Thyroid gland (tissue), 4 donors: ENCODE measurements around the gene HOXD8. TPM values are rescaled to one million over a fixed set of nuclear protein-coding genes. Genes with fewer than 3 reads are reported as not detected.

Experiments
- DNase-seq, 2 donors: peaks; one replicate each; pipeline ENCODE4 v3.0.0-alpha.2; 2019
- H3K27ac ChIP-seq, 3 donors: fragments of 200-600 bp; sonication (generic); 1 replicate in 2 of 3; 2 replicates in 1 of 3; pipeline ENCODE4 v1.5.1; 2016 to 2019; ENCODE audit warnings: mild to moderate bottlenecking in 1 of 3, moderate library complexity in 1 of 3
- H3K27me3 ChIP-seq: fragments of 200-600 bp; sonication (generic); one replicate; pipeline ENCODE4 v1.5.1; 2019
- H3K36me3 ChIP-seq, 2 donors: fragments of 200-600 bp; sonication (generic); one replicate each; pipeline ENCODE4 v1.5.1; 2016 to 2019
- H3K4me1 ChIP-seq, 2 donors: fragments of 200-600 bp; sonication (generic); one replicate each; pipeline ENCODE4 v1.5.1; 2017 to 2019
- H3K4me3 ChIP-seq, 3 donors: fragments of 200-600 bp; sonication (generic); replicated peaks in 1 of 3; 1 replicate in 2 of 3; 2 replicates in 1 of 3; pipeline ENCODE4 v1.5.1; 2016; ENCODE audit warnings: mild to moderate bottlenecking in 1 of 3
- H3K9me3 ChIP-seq: fragments of 200-600 bp; sonication (generic); one replicate; pipeline ENCODE4 v1.5.1; 2017
- CTCF ChIP-seq, 6 experiments: fragments of 200-600 bp in 3 of 6; fragments of 450-650 bp in 3 of 6; sonication (generic) in 3 of 6; IDR thresholded peaks; one replicate each; pipeline ENCODE4 v1.5.1; 2016 to 2019; ENCODE audit warnings: antibody characterized with exemption in 6 of 6, mild to moderate bottlenecking in 2 of 6, inconsistent platforms in 1 of 6, moderate library complexity in 1 of 6
- POLR2A ChIP-seq, 2 donors: fragments of 450-650 bp; IDR thresholded peaks; one replicate each; pipeline ENCODE4 v1.6.1; 2017; ENCODE audit warnings: antibody characterized with exemption in 2 of 2, mild to moderate bottlenecking in 2 of 2, moderate library complexity in 1 of 2
- WGBS, 2 donors: methylation state at CpG; one replicate each; pipeline ENCODE4 v1.1.5; 2017; 5-methylcytosine and 5-hydroxymethylcytosine counted together
- intact Hi-C: fragments of 100-400 bp; cut with DNase I; formaldehyde crosslinking; loops from one replicate; pipeline ENCODE4 v1.15.1; 2023
- total RNA-seq, 4 donors: library from RNA; depleted of rRNA; stranded (reverse); fragments of >200 nt; gene quantifications; one replicate each; pipeline ENCODE4 v1.2.3, GENCODE V29; 2016

HOXD8 gene
- total RNA-seq, 4 donors from 2014 or later, result 4.1 to 24.9 (median 9.9) TPM

- no peak overlapping the region for H3K4me3 ChIP-seq
- intact Hi-C loops, result no loop called here
- no peak for DNase-seq
- WGBS, 2 donors, result 5 to 6% methylated on average over 11 of the region's 11 CpGs
- peaks cover 70% of the 10 kb centered on the region for H3K27me3 ChIP-seq
- H3K4me1 ChIP-seq, result peaks cover 0 to 9% of the 10 kb centered on the region in 2 donors
- H3K36me3 ChIP-seq, result no peaks in the 10 kb centered on the region
- no peak for TF ChIP-seq POLR2A (IDR thresholded peaks at IDR 0.05)
- TF ChIP-seq CTCF (IDR thresholded peaks at IDR 0.05), result no peak
- H3K27ac ChIP-seq, result no peak overlapping the region
- no peaks in the 10 kb centered on the region for H3K9me3 ChIP-seq
Measured at GRCh38 chr2:176117823-176118371, 11.6 kb upstream of the HOXD8 start.

GRCh38 chr2:176118601-176119339, 10.7 kb upstream of the HOXD8 start:
- intact Hi-C loops, result no loop called here
- H3K9me3 ChIP-seq, result no peaks in the 10 kb centered on the region
- no peak for DNase-seq
- peaks cover 68% of the 10 kb centered on the region for H3K27me3 ChIP-seq
- H3K36me3 ChIP-seq, result no peaks in the 10 kb centered on the region
- WGBS, 2 donors, result 14 to 16% methylated on average over 24 of the region's 24 CpGs
- no peak overlapping the region for H3K27ac ChIP-seq
- TF ChIP-seq POLR2A (IDR thresholded peaks at IDR 0.05) (no peak), CTCF (IDR thresholded peaks at IDR 0.05) (peak in 1 of 6 experiments; percentile 12)
- no peak overlapping the region for H3K4me3 ChIP-seq
- peaks cover 0 to 15% of the 10 kb centered on the region in 2 donors for H3K4me1 ChIP-seq

- DNase-seq, result no peak
- no peak for TF ChIP-seq POLR2A (IDR thresholded peaks at IDR 0.05)
- H3K4me1 ChIP-seq, result peaks cover 0 to 15% of the 10 kb centered on the region in 2 donors
- no peaks in the 10 kb centered on the region for H3K36me3 ChIP-seq
- peaks cover 70% of the 10 kb centered on the region for H3K27me3 ChIP-seq
- no peak overlapping the region for H3K27ac ChIP-seq
- no peak overlapping the region for H3K4me3 ChIP-seq
- WGBS, 2 donors, result 16 to 25% methylated on average over 13 of the region's 13 CpGs
- intact Hi-C loops, result loop anchor here (10.0 kb wide), 1 partner anchor 1024 kb away; no protein-coding TSS in a partner anchor
- no peaks in the 10 kb centered on the region for H3K9me3 ChIP-seq
Measured at GRCh38 chr2:176120364-176121189, 8.9 kb upstream of the HOXD8 start.

GRCh38 chr2:176121190-176122051, 8.1 kb upstream of the HOXD8 start:
- no peak for DNase-seq
- no peaks in the 10 kb centered on the region for H3K9me3 ChIP-seq
- no peak for TF ChIP-seq POLR2A (IDR thresholded peaks at IDR 0.05)
- no peak for TF ChIP-seq CTCF (IDR thresholded peaks at IDR 0.05)
- no peaks in the 10 kb centered on the region for H3K36me3 ChIP-seq
- peak overlapping the region in 1 of 3 donors; percentile 28 for H3K4me3 ChIP-seq
- intact Hi-C loops, result loop anchor here (10.0 kb wide), 1 partner anchor 1023 kb away; no protein-coding TSS in a partner anchor
- peaks cover 75% of the 10 kb centered on the region for H3K27me3 ChIP-seq
- peak overlapping the region in 1 of 3 donors; percentile 11 for H3K27ac ChIP-seq
- WGBS, 2 donors, result 8 to 13% methylated on average over 25 to 30 of the region's 53 CpGs
- H3K4me1 ChIP-seq, result peaks cover 0 to 15% of the 10 kb centered on the region in 2 donors
